Measurements from ENCODE around the gene SLC16A9.
"Not testable (repeated sequence)": the region's sequence is repeated elsewhere in the genome, so short reads cannot be mapped to it uniquely, and the experiment has no call there.

SLC16A9 gene

GRCh38 chr10:59672150-59672875 lies 37.3 kb downstream of the SLC16A9 start:
- no peak for DNase-seq

DNA sequence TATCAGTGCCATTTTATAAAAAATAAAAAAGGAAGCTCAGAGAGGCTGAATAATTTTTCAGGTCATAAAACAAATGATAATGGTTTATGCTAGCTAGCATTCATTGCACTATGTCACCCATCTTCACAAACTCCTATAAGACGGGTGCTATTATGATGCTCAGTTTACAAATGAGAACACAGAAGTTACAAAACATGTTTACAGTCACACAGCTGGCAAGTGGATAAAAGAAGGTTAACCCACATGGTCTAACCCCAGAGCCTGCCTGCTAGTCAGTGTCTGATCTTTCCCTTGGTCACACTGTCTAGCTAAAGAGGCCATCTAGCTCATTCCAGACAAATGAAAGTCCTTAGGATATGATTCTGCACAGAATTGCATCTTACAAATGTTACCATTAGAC lies 39.4 kb downstream of the SLC16A9 start:
- no peak for DNase-seq

DNA sequence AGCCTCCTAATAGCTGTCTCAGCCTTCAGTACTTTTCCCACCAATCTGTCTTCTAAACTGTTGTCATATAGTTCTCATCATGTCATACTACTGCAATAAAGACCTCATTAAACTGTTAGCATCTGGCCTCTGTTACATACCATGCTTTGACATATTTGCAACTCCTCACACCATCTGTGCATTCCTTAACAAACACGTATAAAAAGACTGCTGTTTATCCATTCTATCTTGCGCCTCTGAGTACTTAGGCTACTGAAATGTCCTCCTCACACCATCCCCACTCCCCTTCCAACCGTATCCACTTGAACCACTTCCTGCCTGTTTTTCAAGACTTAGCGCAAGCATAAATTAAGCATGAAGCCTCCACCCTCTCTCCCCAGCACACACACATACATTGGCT lies 41.6 kb downstream of the SLC16A9 start:
- DNase-seq, result no peak

DNA sequence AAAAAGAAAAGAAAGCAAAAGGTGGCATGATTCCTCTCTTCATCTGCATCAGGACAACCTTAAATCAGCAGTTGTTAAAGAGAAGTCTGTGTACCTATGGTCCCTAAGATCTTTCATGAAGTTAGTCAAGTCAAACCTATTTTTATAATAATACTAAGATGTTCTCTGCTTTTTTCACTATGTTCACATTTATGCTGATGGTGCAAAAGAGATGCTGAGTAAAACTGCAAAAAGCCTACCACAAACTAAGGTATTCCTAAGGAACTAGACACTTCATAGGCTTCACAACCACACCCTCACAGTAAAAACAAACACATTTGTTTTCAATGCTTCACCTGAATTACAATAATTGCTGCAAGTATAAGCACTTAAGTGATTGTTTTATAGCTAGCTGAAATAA lies 43.3 kb downstream of the SLC16A9 start:
- DNase-seq, result no peak

- DNase-seq, result not testable (repeated sequence)
Measured at GRCh38 chr10:59663213-59663612, 46.4 kb downstream of the SLC16A9 start.

DNA sequence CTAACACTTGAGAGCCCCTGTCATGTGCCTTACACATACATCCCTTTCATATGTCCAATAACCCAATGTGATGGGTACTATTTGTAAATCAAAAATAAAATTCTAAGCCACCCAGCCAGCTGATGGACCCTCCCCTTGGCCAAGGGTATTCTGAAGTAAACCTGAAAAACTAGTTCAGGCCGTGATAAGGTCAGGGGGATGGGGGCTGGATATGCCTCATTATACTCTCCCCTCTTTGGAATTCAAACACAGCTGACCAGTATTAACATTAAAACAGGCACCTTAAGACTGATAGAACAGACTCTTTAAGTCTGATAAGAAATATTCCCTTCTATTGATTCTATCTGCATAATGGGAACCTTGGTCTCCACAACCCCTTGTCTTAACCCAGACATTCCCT lies 51.9 kb downstream of the SLC16A9 start:
- no peak for DNase-seq

DNA sequence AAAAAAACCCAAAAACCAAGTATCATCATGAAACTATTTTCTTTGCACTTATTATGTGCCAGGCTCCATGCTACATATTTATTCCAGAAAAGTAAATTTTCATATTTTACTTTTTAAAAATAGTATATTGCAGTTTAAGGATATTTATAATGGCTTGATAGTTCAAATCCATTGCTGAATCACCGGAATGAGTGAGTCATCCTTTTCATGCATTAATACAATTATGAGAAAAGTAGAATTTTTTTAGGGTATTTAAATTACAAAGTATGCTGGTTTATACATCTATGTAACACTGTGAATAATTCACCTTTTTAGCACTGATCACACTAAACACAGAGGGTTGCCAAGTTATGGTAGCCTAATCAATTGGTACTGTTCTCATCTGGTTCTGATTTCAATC lies 54.3 kb downstream of the SLC16A9 start:
- DNase-seq, result no peak

GRCh38 chr10:59654007-59654406 lies 55.6 kb downstream of the SLC16A9 start:
- no peak for DNase-seq

GRCh38 chr10:59651902-59652301 lies 57.7 kb downstream of the SLC16A9 start:
- DNase-seq, result no peak

DNA sequence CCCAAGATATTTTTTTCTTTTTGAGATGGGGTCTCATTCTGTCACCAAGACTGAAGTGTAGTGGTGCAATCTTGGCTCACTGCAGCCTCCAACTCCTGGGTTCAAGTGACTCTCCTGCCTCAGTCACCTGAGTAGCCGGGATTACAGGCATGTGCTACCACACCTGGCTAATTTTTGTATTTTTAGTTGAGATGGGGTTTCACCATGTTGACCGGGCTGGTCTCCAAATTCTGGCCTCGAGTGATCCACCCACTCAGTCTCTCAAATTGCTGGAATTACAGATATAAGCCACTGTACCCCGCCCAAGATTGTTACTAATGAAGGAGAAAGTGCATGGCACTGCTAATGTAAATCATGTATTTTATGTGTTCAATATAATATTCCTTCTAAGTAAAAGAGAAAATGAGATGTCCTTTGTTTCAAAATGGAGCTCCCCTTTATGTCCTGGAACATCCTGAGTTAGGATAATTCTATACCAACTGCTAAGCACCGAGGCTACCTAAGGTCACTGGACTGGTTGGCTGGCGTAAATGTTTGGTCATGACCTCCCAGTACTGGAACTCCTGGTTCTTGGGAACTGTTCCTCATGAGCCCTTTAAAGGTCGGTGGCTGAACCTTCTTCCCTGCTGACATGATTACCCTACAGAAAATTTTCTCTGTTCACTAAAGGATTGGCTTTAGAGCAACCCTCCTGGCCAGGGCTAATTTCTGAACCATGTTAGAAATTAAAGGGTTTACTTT lies 59.9 kb downstream of the SLC16A9 start:
- no peak for DNase-seq

DNA sequence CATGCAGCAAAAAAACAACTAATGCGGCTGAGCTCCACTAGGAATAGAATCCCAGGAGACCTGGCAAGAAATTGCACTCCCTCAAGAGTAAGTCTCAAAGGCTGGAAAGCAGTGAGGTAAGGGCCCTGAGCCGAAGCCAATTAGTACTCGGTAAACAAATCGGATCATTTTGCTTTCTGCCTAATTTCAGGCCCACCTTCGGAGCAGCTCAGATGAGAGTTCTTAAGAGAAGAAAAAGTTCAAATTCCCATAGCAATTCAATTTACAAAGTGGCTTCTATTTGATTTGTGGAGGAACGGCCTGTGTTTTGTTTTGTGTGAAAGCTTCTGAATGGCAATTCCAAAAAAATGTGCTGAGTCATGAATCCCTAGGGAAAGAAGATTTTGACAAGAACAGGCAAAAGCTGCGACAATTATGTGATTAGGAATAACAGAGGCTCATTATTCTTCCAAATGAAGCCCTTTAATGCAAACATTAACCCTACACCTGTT lies 60.9 kb downstream of the SLC16A9 start:
- no peak for DNase-seq

- no peak for DNase-seq
Measured at GRCh38 chr10:59644841-59645240, 64.8 kb downstream of the SLC16A9 start.

- not testable (repeated sequence) for DNase-seq
Measured at GRCh38 chr10:59641688-59642087, 68.0 kb downstream of the SLC16A9 start.

DNA sequence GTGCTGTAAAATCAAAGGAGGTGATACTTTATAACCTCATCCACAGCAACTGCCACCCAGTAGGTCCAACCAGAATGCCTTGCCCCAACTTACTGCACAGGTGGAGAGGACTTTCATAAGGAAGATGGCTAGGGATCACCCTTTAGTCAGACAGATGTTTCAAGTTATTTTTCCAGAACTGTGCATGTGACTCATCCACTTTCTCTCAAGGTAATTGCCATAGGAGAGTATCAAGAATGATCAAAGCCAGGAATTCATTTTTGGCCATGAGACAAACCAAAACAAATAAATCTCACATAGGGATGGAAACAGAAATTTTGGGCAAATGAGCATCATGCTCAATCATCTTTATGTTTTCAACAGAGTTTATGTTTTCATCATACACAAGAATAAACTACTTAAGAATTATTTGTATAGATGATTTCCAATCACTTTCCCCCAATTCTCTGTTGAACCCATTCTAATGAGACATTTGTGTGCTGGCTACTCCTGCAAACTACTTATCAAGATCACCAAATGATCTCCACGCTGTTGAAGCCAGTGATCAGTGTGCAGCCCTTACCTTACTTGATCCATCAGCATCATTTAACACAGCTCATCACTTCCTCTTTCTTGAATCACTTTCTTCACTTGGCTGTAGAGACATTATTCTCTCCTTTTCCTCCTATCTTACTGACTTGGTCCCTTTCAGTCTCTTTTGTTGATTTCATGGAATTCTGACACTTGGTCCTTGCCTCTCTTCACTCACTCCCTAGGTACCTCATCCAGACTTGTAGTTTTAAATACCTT lies 74.0 kb downstream of the SLC16A9 start:
- no peak for DNase-seq

- no peak for DNase-seq
Measured at GRCh38 chr10:59634102-59634501, 75.5 kb downstream of the SLC16A9 start.

DNA sequence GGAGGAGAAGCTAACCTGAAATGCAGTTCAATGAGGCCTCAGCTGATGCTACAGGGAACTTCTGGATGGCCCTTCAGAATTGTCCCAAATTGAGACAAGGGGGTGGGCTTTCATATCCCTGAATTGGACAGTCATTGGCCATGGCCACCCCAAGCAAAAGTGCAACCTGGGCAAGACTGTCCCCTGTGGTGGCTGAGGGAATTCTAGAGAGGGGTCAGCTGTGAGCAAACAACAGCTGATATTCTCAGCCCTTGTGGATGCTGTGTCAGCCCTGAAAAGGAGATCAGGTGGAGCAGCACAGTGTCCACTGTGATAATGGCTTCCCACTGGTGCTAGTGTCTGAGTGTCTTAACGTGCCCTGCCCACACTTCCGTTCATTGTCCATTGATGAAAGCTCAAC lies 76.6 kb downstream of the SLC16A9 start:
- DNase-seq, result no peak

GRCh38 chr10:59631882-59632807 lies 77.5 kb downstream of the SLC16A9 start:
- no peak for DNase-seq

DNA sequence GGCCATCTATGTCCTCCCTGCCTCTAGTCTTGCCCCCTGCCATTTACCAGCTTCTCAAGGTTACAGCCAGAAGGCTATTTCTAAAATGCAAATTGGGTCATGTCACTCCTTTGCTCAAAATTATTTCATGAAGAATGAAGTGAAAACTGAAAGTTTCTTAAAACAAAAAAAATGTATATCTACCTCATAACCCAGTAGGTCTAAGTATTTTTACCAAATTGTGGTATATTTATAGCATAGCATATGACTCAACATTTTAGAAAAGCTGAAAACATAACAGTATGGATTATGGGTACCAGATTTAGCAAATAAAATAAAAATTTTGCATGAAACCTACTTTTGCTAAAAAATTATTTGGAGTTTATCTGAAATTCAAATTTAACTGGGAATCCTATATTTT lies 78.4 kb downstream of the SLC16A9 start:
- no peak for DNase-seq

GRCh38 chr10:59628965-59629364 lies 80.7 kb downstream of the SLC16A9 start:
- no peak for DNase-seq

DNA sequence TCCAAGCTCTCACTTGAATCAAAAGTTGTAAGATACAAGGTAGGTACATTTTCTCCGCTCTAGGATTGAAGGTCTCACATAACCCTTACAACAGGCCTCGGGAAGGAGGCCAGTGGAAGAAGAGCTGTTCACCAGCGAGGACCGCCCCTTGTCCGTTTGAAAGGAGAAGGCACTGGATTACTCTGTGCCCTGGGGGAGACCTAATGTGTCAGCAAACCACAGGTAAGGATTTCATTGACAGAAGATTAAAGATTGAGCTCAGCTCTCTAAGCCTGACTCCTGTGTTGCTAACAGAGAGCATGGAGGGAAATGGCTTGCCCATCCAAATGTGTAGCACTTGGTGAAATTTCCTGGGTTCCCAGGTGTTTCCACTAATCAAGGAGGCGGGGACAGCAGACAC lies 81.2 kb downstream of the SLC16A9 start:
- DNase-seq, result no peak

- DNase-seq, result no peak
Measured at GRCh38 chr10:59627366-59628018, 82.2 kb downstream of the SLC16A9 start.

DNA sequence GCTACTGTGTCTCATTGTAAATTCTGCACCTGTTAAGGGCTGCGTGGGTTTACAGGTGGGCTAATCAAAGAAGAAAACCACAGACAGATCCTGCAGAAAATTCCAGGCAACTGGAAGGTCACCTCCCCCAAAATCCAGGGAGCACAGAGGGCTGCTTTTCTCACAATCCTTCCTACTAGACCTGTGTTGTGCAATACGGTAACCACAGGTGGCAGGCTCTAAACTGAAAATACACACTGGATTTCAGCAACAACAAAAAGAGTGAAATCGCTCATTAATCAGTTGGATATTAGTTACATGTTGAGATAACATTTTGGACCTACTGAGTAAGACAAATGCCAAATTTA lies 83.2 kb downstream of the SLC16A9 start:
- DNase-seq, result no peak

Measured in stimulated activated CD8-positive, alpha-beta memory T cell treated with anti-CD3 and anti-CD28 coated beads, Interleukin-4, amount 100 ng/mL, for 48 hours (primary cell).